Occipital lobe (tissue), 2 donors: ENCODE measurements around the gene BNC2. TPM values are rescaled to one million over a fixed set of nuclear protein-coding genes. Genes with fewer than 3 reads are reported as not detected.
"Not testable (repeated sequence)": the region's sequence is repeated elsewhere in the genome, so short reads cannot be mapped to it uniquely, and the experiment has no call there.

Source experiments
- DNase-seq: peaks from one replicate; lab custom pipeline; 2025; lab: John Stamatoyannopoulos, UW
- total RNA-seq: library from RNA; depleted of rRNA; stranded (reverse); fragments of >200 nt; gene quantifications from one replicate; pipeline ENCODE4 v1.2.3, GENCODE V29; 2014

The BNC2 gene
- total RNA-seq, 1 donor from 2014 or later, result 1.6 TPM

GRCh38 chr9:16543686-16544085, 326.8 kb downstream of the BNC2 start:
- no peak for DNase-seq

GRCh38 chr9:16543225-16543624, 327.2 kb downstream of the BNC2 start:
- DNase-seq, result no peak

- DNase-seq, result no peak
These were observed 328.2 kb downstream of the BNC2 start for GRCh38 chr9:16542290-16542689.

GRCh38 chr9:16540743-16541613, 329.5 kb downstream of the BNC2 start:
- DNase-seq, result no peak

- DNase-seq, result not testable (repeated sequence)
These were observed 330.8 kb downstream of the BNC2 start for GRCh38 chr9:16539626-16540025.

- DNase-seq, result no peak
These were observed 334.9 kb downstream of the BNC2 start for GRCh38 chr9:16535555-16535954.

GRCh38 chr9:16532681-16533450, 337.6 kb downstream of the BNC2 start:
- DNase-seq, result no peak

- DNase-seq, result no peak
These were observed 338.2 kb downstream of the BNC2 start for GRCh38 chr9:16532272-16532671.

- DNase-seq, result no peak
These were observed 339.5 kb downstream of the BNC2 start for GRCh38 chr9:16530669-16531642.

GRCh38 chr9:16527573-16527972, 342.9 kb downstream of the BNC2 start:
- DNase-seq, result no peak

- no peak for DNase-seq
These were observed 344.1 kb downstream of the BNC2 start for GRCh38 chr9:16526380-16526779.

- no peak for DNase-seq
These were observed 345.6 kb downstream of the BNC2 start for GRCh38 chr9:16524823-16525222.

- no peak for DNase-seq
These were observed 346.4 kb downstream of the BNC2 start for GRCh38 chr9:16524078-16524477.

- DNase-seq, result no peak
These were observed 348.5 kb downstream of the BNC2 start for GRCh38 chr9:16521868-16522411.

- DNase-seq, result no peak
These were observed 351.5 kb downstream of the BNC2 start for GRCh38 chr9:16519001-16519400.

- no peak for DNase-seq
These were observed 353.6 kb downstream of the BNC2 start for GRCh38 chr9:16516891-16517290.

- DNase-seq, result no peak
These were observed 354.6 kb downstream of the BNC2 start for GRCh38 chr9:16515879-16516301.

- no peak for DNase-seq
These were observed 355.3 kb downstream of the BNC2 start for GRCh38 chr9:16515207-16515606.

GRCh38 chr9:16514131-16514530, 356.3 kb downstream of the BNC2 start:
- no peak for DNase-seq

- no peak for DNase-seq
These were observed 358.2 kb downstream of the BNC2 start for GRCh38 chr9:16512281-16512680.

- no peak for DNase-seq
These were observed 360.0 kb downstream of the BNC2 start for GRCh38 chr9:16510482-16510881.
